ENCODE measurements around the gene IMMP2L. TPM values are rescaled to one million over a fixed set of nuclear protein-coding genes. Genes with fewer than 3 reads are reported as not detected.
A peak's percentile ranks its signal among the peaks of the same experiment; 100 is the strongest.

The IMMP2L gene
- total and polyA plus RNA-seq, 2 donors (not counting 3 experiments of a cell fraction or from before 2014, with no cell fraction given) = 9.9 to 11.8 TPM

DNA sequence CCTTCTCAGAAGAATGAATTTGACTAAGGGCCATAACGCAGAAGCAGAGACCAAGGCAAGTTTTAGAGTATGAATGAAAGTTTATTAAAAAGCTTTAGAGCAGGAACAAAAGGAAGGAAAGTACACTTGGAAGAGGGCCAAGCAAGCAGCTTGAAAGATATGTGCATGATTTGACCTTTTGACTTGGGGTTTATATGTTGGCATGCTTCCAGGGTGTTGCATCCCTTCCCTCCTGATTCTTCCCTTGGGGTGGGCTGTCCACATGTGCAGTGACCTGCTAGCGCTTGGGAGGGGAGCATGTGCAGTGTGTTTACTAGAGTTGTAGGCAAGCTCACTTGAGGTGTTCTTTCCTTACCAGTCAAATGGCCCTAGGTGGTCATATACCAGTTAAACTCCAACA lies 509.3 kb downstream of the IMMP2L start:
- POLR2A ChIA-PET = no interaction called here
- dilution Hi-C loops (cut with MboI; ENCODE audit: extremely low pct_ligation_motif_present, low sequenced_read_pairs) (no loop called here), intact Hi-C loops (cut with micrococcal nuclease) (no loop called here)
- no peaks in the 10 kb centered on the region for H3K36me3 ChIP-seq (ENCODE audit: control insufficient read depth in 2 of 2, extremely low read depth in 1 of 2, insufficient read depth in 2 of 2, low read length in 2 of 2)
- FAIRE-seq (no peak), DNase-seq (ENCODE audit: low read depth, low spot score) (peak; percentile 16)
- H3K4me2 ChIP-seq (ENCODE audit: insufficient read depth, low read length) = no peak overlapping the region
- H3K9me3 ChIP-seq (replicated peaks; ENCODE audit: control insufficient read depth, insufficient read depth, low read length) = no peaks in the 10 kb centered on the region
- H3K4me1 ChIP-seq (ENCODE audit: control insufficient read depth, extremely low read depth, insufficient read depth, low read length) = no peaks in the 10 kb centered on the region
- H4K20me1 ChIP-seq (replicated peaks; ENCODE audit: control insufficient read depth, extremely low read depth, insufficient read depth, low read length) = no peaks in the 10 kb centered on the region
- no peak overlapping the region for H3K27ac ChIP-seq (ENCODE audit: insufficient read depth, low read depth, low read length)
- no peaks in the 10 kb centered on the region for H3K79me2 ChIP-seq (ENCODE audit: control insufficient read depth, insufficient read depth, low read length)
- no TSS peak for BruUV-seq (replicated peaks)
- no peak overlapping the region for H2AFZ ChIP-seq (ENCODE audit: low read depth, low read length)
- H3K27me3 ChIP-seq (ENCODE audit: control insufficient read depth in 2 of 2, insufficient read depth in 2 of 2, low read length in 2 of 2) = no peaks in the 10 kb centered on the region
- no peak overlapping the region for H3K4me3 ChIP-seq (replicated peaks in 1 of 3; ENCODE audit: insufficient read depth in 1 of 3, low read depth in 1 of 3, low read length in 3 of 3)
- CTCF ChIA-PET = interaction anchor here (1.7 kb wide), 1 partner anchor 23 kb away, joined by 5 read pairs; no protein-coding TSS in a partner anchor
- no peaks in the 10 kb centered on the region for H3K9me1 ChIP-seq (replicated peaks; ENCODE audit: control insufficient read depth, extremely low read depth, insufficient read depth, low read length)
- no peak for TF ChIP-seq EZH2 (IDR thresholded peaks at IDR 0.05; ENCODE audit: borderline replicate concordance, low read depth, low read length, severe bottlenecking)
- TF ChIP-seq POLR2AphosphoS5 (IDR thresholded peaks at IDR 0.05; ENCODE audit: insufficient read depth, low read depth, low read length) = no peak
- TF ChIP-seq, protein P1, sequence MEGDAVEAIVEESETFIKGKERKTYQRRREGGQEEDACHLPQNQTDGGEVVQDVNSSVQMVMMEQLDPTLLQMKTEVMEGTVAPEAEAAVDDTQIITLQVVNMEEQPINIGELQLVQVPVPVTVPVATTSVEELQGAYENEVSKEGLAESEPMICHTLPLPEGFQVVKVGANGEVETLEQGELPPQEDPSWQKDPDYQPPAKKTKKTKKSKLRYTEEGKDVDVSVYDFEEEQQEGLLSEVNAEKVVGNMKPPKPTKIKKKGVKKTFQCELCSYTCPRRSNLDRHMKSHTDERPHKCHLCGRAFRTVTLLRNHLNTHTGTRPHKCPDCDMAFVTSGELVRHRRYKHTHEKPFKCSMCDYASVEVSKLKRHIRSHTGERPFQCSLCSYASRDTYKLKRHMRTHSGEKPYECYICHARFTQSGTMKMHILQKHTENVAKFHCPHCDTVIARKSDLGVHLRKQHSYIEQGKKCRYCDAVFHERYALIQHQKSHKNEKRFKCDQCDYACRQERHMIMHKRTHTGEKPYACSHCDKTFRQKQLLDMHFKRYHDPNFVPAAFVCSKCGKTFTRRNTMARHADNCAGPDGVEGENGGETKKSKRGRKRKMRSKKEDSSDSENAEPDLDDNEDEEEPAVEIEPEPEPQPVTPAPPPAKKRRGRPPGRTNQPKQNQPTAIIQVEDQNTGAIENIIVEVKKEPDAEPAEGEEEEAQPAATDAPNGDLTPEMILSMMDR (IDR thresholded peaks at IDR 0.05; ENCODE audit: extremely low read depth in 1 of 2, insufficient read depth in 1 of 2, low read depth in 1 of 2, low read length in 2 of 2) = no peak
- TF ChIP-seq MYC (IDR thresholded peaks at IDR 0.05; ENCODE audit: low read depth, low read length) = no peak
- TF ChIP-seq FOS (IDR thresholded peaks at IDR 0.05; ENCODE audit: borderline replicate concordance, insufficient read depth, low read length) = no peak
- TF ChIP-seq, protein P2, sequence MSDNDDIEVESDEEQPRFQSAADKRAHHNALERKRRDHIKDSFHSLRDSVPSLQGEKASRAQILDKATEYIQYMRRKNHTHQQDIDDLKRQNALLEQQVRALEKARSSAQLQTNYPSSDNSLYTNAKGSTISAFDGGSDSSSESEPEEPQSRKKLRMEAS (IDR thresholded peaks at IDR 0.05; ENCODE audit: insufficient read depth, insufficient read length) = no peak
- TF ChIP-seq POLR2A (IDR thresholded peaks at IDR 0.05; ENCODE audit: low read depth, low read length) = no peak
- TF ChIP-seq GATA2 (IDR thresholded peaks at IDR 0.05; ENCODE audit: insufficient read depth, insufficient read length, low read depth, low read length) = no peak
- TF ChIP-seq JUN (IDR thresholded peaks at IDR 0.05; ENCODE audit: borderline replicate concordance, insufficient read depth, insufficient read length, low read depth) = no peak
- no peak overlapping the region for H3K9ac ChIP-seq (replicated peaks; ENCODE audit: extremely low read depth, insufficient read depth, low read length)
